CD4-positive, alpha-beta T cell treated with Interleukin-6 for 4 hours (primary cell): ENCODE data around the gene SUSD5.
"Not testable (repeated sequence)": the region's sequence is repeated elsewhere in the genome, so short reads cannot be mapped to it uniquely, and the experiment has no call there.

ENCODE experiments used
- DNase-seq: peaks from one replicate; pipeline ENCODE4 v3.0.0-alpha.2; 2020; ENCODE audit warnings: mixed read lengths

Gene SUSD5

DNA sequence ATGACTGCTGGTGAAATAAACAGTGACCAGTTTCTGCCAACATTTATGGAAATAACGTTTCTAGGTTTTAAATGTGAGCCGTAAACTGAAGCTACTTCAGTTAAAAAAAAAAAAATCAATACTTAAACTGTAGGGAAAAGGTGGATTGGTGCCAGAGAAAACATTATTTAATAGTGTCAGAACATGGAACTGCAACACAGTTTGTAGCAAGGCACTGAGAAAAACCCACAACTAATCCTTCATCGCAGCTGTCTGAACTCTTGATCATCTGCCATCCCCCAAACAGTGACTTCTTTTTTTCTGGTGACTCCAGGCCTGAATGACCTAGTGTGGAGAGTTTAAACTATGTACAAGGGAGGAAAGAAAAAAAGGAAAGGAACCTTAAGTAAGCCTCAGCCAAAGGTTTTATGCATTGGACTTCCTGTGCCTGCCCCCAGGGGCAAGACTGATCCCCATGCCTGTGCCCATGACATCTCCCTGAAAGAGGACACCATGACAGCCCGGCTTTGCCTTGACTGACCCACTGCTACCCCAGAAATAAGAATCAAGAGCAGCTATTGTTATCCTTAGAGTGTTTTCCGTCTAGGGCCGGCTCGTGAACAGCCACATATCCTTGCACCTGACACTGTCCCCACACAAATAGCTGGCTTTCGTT lies 71.7 kb downstream of the SUSD5 start:
- no peak for DNase-seq

DNA sequence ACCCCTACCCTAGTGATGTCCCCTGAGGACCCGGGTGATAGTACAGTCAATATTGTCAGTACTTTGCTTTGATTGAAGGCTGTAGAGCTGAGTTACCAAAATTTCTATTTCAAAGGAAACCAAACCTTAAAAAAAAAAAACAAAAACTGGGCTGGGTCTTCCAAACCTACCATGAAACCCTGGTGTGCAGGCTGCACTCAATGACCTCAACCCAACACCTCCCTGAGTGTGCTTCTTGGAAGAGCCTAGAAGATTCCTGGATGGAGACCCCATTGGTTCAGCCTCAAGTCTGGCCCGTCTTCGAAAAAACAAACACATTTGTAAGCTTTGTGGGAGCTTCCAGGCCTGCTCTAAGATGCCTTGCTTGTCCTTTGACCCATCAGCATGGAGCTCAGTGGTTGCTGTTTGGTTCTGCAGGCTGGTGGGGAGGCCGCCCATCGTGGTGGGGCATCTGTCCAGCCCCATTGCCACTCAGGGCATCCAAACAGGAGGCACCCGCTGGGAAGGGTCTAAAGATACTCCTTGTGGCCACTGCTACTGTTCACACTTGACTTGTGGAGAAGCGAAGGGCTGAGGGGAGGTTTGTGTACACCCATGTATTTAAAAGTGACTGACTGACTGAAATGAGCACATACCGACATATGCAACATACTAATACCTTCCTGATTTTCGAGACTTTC lies 72.6 kb downstream of the SUSD5 start:
- DNase-seq: no peak

DNA sequence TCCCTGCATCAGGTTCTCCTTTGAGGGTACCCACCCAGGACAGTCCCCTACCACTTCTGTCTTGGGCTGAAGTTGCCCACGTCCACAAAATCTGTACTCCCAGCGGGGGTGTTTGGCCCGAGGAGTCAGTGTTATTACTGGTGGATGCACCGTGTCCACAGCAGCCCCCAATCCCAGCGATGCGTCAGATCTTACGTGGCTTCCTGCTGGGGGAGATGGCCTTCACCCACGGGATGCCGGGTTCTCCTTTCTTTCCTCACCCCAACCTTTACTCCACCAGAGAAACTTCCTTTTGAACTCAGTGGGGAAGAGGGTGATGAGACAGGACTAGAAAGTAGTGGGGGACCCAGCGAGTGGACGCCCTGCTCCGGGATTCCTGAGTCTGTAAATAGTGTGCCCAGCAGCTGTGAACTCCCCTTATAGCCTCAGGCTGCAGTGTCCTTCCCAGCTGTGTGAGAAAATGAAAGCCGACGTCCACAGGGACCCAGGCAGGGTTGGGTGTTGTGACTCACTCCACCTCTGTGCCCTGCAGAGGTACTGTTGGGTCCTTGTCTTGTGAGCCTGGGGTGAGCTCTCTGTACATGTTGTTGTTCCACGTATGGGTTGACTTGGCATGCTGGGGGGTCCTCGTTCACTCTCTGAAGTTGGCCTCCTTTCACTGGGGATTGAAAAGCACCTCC lies 73.2 kb downstream of the SUSD5 start:
- DNase-seq: no peak

DNA sequence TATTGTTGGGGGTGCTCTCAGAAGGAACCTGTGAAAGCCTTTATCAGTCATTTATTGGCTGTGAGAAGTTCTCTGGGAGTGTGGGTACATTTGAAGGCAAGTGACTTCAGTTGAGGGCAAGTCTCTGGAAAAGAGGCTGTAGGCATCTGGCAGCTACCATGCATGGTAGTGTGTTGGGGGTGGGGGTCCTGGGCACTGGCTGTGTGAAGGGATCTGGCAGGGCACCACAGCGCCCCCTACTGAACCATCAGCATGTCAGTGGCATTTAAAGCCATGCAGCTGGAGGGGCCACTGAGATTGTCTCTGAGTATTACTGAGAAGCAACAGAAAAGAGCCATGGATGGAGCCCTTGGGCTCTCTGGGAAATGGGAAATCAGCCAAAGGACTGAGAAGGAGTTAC lies 74.2 kb downstream of the SUSD5 start:
- peak; percentile 41 for DNase-seq

DNA sequence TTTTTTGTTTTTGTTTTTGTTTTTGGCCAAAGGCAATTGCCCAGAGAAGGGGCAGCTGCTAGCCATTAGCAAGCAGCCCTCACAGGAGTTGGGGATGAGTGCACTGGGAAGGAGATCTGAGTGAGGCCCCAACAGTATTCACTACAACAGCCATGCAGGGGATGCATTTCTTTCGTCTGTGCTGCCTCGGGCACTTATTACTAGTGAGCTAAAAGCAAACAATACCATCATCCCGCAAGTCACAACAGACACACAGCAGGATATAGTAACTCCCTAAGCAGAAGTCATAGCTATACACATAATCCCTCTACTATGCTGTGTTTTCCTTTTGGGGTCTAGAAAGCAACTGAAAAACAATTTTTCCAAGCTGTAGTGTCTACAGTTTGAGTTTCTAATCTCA lies 77.6 kb downstream of the SUSD5 start:
- DNase-seq: no peak

DNA sequence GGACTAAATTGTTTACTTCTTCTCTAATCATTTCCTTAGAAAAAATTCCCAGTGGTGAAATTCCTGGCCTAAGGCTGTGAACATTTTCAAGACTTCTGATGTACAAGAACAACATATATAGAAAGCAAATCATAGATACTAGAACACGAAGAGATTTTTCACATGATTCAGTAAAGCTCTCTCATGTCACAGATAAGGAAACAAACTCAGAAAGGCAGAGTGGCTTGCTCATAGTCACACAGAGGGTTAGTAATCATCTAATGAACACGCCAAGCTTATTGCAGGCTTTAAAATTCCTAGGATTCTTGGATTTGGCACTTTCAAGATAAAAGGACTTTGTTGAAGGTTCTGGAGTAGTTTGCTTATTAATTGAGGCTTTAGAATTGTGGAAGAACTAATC lies 78.6 kb downstream of the SUSD5 start:
- DNase-seq: no peak

DNA sequence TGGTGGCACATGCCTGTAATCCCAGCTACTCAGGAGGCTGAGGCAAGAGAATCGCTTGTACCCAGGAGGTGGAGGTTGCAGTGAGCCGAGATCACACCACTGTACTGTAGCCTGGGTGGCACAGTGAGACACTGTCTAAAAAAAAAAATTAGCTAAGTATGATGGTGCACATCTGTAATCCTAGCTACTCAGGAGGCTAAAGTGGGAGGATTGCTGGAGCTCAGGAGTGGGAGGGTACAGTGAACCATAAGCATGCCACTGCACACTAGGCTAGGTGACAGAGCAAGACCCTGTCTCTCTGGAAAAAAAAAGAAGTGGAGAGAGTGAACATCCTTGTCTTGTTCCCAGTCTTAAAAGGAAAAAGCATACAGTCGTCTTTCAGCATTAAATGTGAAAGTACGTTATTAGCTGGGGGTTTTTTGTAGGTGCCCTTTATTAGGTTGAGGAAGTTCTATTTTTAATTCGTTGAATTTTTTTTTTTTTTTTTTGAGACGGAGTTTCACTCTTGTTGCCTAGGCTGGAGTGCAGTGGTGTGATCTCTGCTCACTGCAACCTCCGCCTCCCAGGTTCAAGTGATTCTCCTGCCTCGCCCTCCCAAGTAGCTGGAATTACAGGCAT lies 79.5 kb downstream of the SUSD5 start:
- not testable (repeated sequence) for DNase-seq

DNA sequence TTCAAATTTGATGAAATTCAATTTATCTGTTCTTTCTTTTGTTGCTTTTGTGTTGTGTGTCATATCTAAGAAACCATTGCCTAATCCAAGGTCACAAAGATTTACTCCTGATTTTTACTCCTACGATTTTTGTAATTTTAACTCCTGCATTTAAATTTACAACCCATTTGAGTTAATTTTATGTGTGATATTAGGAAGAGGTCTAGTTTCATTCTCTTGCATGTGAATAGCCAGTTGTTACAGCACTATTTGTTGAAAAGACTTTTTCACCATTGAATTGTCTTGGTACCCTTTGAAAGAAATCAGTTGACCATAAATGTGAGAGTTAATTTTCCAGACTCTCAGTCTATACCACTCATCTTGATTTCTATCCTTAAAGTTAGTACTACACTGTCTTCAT lies 80.9 kb downstream of the SUSD5 start:
- DNase-seq: no peak

DNA sequence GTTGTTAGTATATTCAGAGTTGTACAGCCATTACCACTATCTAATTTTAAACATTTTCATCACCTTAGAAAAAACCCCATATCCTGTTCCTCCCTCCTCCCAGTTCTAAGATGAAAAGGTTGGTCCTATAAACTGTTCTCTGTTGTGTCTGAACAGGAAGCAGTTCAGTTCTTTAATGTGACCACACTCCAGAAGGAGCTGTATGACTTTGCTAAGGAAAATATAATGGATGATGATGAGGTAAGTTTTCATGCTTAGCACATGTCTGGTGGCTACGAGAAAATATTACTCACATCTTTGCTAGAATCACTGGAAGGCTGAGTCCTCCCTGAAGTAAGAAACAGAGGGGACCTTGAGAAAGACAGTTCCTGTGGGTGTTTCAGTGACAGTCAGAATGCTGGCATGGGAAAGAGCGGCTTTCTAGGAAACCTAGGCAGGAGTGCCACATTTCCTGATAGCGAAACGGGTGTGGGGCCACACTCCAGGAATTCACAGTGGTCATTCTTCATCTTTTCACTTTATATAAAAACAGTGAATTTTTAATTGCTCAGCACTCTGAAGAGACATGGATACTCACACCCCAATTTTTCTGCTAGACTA lies 84.5 kb downstream of the SUSD5 start:
- DNase-seq: no peak

DNA sequence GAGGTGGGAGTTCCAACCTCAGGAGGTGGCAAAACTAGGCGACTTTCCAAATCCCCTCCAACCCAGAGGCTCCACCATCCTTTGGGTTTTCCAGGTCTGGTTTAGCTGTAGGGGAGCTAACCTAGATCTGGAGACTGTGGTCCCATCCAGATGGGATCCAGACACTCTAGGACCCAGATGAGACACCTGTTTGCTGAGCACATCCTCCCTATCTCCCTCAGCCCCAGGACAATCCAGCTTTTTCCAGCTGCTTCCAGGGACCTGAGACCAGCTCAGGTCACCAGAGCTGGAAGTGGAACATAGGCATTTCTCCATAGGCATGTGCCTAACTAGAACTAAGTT lies 86.6 kb downstream of the SUSD5 start:
- DNase-seq: no peak

DNA sequence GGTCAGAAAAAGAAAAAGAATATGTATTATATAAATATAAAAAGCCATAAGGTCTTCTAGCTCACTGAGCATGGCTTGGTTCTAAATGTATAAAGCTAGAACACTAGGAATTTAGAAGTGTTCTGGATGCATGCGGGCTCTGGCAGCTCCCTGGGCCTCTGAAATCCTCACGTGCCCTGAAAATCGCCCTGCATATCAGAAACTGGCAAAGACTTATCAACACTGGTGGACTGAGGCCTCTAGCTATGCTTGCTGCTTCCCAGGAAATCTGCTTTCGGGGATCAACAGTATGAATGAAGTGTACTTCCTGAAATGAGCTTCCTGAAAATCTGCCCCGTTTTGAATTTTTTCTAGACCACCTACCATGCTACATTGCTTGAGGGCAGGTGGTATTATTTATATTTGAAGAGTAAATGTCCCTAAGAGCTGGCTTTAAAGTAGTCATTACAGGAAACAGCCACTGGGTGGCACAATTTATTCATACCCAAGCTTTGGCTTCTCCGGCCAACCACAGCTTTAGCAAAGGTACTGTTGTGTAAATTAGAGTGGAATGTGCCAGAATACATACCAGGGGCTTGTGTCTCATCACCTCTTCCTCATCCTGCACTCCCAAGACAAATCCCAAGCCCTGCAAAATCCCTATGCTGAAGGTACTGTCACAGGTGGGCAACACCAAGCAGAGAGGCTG lies 87.1 kb downstream of the SUSD5 start:
- DNase-seq: peak; percentile 46

DNA sequence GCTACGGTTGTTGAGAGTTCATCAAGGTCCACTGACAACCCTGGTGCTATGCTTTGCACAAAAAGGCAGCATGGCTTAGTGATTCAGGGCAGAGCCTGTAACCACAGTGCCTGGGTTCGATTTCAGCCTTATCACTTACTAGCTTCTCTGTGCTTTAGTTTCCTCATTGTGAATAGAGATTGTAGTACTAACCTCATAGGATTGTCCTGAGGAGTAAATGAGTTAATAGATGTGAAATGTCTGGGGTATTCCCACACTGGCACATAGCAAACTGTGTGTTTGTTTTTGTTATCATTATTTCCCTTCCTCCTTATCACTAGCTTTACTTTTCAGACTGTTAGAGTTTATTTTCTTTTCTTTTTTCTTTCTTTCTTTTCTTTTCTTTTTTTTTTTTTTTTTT lies 88.5 kb downstream of the SUSD5 start:
- no peak for DNase-seq

DNA sequence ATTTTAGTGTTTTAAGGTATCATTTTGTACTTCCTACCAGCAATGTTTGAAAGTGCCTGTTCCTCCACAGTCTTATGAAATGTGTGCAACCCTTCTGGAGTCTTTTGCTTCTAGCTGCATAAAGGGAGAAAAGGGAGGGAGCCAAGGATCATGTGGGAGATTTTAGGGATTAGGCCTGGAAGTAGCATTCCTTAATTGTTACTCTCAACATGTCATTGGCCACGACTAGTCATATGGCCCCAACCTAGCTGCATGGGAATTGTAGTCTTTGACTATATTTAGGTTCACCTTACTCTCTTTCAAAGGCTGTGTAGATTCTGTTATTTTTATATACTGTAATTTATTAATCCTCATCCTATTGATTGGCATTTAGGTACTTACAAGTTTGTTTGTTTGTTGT lies 89.9 kb downstream of the SUSD5 start:
- DNase-seq: no peak

DNA sequence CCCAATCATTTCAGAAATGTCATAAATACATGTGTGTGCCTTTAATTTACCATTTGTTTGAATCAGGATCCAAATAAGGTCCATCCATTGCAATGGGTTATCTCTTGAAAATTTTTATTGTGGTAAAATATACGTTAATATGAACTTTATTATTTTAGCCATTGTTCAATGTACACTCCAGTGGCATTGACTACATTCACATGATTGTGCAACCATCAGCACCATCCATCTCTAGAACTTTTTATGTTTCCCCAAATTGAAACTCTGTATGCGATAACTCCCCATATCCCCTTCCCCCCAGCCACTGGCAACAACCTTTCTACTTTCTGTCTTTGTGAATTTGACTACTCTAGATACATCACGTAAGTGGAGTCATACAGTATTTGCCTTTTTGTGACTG lies 92.8 kb downstream of the SUSD5 start:
- DNase-seq: no peak

DNA sequence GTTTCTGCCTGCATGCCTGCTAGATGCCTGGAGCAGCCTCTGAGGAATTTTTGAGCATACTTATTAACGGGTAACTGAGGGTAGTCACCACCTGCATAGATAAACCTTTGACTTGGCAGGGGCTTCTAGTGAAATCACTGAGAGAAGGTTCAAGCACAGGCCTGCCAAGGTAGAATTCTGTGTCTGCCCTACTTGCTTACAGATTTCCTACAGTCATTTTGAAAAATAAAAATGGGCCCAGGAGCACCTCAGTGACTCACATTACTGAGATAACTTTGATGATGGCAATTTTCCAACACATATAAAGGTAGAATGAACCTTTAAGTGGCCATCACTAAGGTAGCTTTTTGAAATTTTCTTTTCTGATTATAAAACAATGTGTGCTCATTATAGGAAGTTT lies 94.0 kb downstream of the SUSD5 start:
- no peak for DNase-seq

DNA sequence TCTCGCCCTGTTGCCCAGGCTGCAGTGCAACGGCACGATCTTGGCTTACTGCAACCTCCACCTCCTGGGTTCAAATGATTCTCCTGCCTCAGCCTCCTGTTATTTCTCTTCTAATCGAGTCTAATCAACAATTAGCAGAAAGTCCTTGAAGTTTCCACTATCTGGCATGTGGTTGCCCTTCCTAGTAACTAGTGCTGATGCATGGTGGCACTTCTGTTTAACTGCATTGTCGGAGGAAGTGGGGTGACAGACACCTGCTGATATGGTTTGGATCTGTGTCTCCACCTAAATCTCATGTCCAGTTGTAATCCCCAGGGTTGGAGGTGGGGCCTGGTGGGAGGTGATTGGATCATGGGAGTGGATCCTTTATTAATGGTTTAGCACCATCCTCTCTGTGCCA lies 95.6 kb downstream of the SUSD5 start:
- no peak for DNase-seq

DNA sequence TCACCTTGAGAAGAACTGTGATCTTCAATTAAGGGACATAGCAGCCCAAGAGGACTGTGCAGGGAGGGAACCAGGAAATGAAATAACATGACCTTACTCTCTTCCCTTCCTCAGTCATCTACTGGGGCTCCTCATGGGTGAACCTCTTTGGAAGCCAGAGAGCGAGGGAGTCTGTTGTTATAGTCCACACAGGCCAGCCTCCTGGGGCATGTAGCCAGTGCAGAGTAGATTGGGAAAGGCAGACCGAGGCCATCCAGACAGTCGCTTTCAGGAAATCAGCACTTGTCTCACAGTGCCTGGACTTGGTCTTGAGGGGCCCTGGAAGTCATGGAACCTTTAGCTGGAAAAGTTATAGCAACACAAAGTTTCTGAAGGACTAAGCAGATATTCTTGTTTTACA lies 98.7 kb downstream of the SUSD5 start:
- no peak for DNase-seq

DNA sequence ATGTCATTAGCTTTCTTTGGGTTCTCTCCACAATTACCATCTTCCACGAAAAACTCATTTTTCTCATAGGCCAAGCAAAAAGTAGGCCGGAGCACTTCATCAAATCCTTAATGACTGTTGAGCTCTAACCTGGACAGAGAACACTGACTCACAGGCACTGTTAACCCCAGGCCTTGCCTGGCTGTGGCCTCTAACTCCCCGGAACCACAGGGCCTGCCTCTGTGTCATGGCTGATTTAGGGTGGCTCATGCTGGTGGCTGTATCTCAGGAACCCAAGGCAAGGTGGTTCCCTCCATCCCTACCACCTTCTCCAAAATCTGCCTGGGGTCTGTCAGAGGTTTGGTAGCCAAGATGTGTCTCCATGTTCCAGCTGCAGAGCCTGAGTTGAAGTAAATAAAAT lies 101.1 kb downstream of the SUSD5 start:
- no peak for DNase-seq

DNA sequence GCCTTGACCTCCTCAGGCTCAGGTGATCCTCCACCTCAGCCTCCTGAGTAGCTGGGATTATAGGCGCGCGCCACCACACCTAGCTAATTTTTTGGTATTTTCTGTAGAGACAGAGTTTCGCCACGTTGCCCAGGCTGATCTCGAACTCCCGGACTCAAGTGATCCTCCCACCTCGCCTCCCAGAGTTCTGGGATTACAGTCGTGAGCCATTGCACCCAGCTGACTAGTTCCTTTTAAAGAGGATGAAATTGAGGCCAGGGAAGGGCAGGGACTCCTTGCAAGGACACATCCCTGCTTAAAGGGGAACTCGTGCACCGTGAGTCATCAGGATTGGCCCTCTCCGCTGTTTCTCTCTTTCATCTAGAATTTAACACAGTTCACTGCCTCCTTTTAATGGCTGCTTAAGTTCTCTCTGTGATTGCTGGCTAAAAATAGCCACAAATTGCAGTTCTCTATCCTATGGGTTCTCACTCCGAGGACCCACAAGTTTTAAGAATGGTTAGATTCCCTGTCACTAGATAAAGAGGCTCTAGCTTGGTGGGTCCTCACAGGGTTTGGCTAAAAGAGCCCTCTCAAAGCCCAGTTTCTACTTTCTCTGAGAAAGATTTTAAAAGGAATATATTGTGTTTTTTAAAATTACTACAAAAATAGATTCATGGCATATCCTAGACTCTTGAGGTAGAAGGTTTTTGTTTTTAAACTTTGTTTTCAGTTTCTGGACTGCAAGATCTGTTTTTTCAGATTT lies 103.4 kb downstream of the SUSD5 start:
- DNase-seq: peak; percentile 11

DNA sequence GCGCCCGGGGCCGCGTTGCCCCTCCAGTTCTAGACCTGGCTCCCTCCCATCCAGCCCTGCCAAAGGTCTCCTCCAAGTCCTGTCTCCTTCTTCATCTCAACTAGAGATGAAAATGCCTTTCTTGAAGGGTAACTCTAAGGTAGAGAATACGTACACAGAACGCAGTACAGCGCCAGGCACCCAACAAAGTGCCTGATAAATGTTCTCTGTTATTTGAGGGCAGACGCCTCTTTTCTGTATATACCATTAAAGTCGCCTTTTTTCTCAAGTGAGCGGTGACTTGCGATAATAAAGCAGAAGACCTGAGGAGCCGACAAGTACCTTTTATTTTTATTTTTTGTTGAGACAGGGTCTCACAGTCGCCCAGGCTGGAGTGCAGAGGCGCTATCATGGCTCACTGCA lies 104.0 kb downstream of the SUSD5 start:
- DNase-seq: no peak

DNA sequence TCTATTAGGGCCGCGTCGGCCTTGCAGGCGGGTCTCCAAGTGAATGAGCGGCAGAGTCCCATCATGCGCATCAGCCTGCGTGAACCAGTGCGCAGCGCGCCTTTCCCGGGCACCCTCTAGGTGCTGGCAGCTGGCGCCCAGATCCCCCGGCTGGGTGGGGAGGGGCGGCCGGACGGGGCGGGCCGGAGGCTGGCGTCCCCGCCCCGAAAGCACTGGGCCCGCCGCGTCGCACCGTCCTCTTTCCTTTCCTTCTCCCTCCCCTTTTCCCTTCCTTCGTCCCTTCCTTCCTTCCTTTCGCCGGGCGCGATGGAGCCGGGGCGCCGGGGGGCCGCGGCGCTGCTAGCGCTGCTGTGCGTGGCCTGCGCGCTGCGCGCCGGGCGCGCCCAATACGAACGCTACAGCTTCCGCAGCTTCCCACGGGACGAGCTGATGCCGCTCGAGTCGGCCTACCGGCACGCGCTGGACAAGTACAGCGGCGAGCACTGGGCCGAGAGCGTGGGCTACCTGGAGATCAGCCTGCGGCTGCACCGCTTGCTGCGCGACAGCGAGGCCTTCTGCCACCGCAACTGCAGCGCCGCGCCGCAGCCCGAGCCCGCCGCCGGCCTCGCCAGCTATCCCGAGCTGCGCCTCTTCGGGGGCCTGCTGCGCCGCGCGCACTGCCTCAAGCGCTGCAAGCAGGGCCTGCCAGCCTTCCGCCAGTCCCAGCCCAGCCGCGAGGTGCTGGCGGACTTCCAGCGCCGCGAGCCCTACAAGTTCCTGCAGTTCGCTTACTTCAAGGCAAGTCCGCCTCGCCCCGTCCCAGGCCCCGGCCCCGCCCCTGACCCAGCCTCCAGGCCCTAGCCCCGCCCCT lies 104.6 kb downstream of the SUSD5 start, which contains the start of gene CRTAP:
Gene CRTAP, plus strand, starts transcription at position 243 of the 850 bp plus-strand sequence. Its CDS starts 64 bp downstream, at position 307.
- peak; percentile 93 for DNase-seq
